ENCODE measurements around the gene TTC4.

Gene TTC4

GRCh38 chr1:54679706-54680105, 36.0 kb upstream of the TTC4 start:
- no peak overlapping the region for H3K27ac ChIP-seq
- TF ChIP-seq CTCF (IDR thresholded peaks at IDR 0.05), result no peak
- TF ChIP-seq ZFX (IDR thresholded peaks at IDR 0.05; ENCODE audit: borderline replicate concordance), result no peak

- no peak for TF ChIP-seq CTCF (IDR thresholded peaks at IDR 0.05)
- TF ChIP-seq ZFX (IDR thresholded peaks at IDR 0.05; ENCODE audit: borderline replicate concordance), result no peak
- no peak overlapping the region for H3K27ac ChIP-seq
Measured at GRCh38 chr1:54680387-54680786, 35.3 kb upstream of the TTC4 start.

GRCh38 chr1:54681358-54681757, 34.3 kb upstream of the TTC4 start:
- no peak overlapping the region for H3K27ac ChIP-seq
- TF ChIP-seq CTCF (IDR thresholded peaks at IDR 0.05) (no peak), ZFX (IDR thresholded peaks at IDR 0.05; ENCODE audit: borderline replicate concordance) (no peak)

- H3K27ac ChIP-seq, result no peak overlapping the region
- TF ChIP-seq CTCF (IDR thresholded peaks at IDR 0.05), result no peak
Measured at GRCh38 chr1:54683453-54683852, 32.2 kb upstream of the TTC4 start.

- H3K27ac ChIP-seq, result no peak overlapping the region
- TF ChIP-seq CTCF (IDR thresholded peaks at IDR 0.05) (no peak), ZFX (IDR thresholded peaks at IDR 0.05; ENCODE audit: borderline replicate concordance) (no peak)
Measured at GRCh38 chr1:54685335-54685905, 30.2 kb upstream of the TTC4 start.

GRCh38 chr1:54686155-54686554, 29.5 kb upstream of the TTC4 start:
- TF ChIP-seq CTCF (IDR thresholded peaks at IDR 0.05) (no peak), ZFX (IDR thresholded peaks at IDR 0.05; ENCODE audit: borderline replicate concordance) (no peak)
- no peak overlapping the region for H3K27ac ChIP-seq

- H3K27ac ChIP-seq, result no peak overlapping the region
- no peak for TF ChIP-seq CTCF (IDR thresholded peaks at IDR 0.05)
- no peak for TF ChIP-seq ZFX (IDR thresholded peaks at IDR 0.05; ENCODE audit: borderline replicate concordance)
Measured at GRCh38 chr1:54694771-54695170, 20.9 kb upstream of the TTC4 start.

All from 22Rv1 (cell line).